Loucy (cell line): ENCODE data around the gene ARHGAP42.
"Not testable (repeated sequence)": the region's sequence is repeated elsewhere in the genome, so short reads cannot be mapped to it uniquely, and the experiment has no call there.

Experiments used
- H2AFZ ChIP-seq: fragments of 200-600 bp; sonication (generic); 2 replicates; pipeline ENCODE4 v1.6.0; 2016; ENCODE audit warnings: antibody characterized with exemption, mild to moderate bottlenecking, low read length, moderate library complexity
- H3F3A ChIP-seq: fragments of 200-600 bp; 2 replicates; pipeline ENCODE4 v1.6.0; 2016; ENCODE audit warnings: antibody characterized with exemption, low read depth, mild to moderate bottlenecking
- H3K27me3 ChIP-seq: fragments of 200-600 bp; sonication (generic); 2 replicates; pipeline ENCODE4 v1.6.1; 2014; ENCODE audit warnings: low read length, mild to moderate bottlenecking; ENCODE audit not compliant: insufficient read depth, poor library complexity, severe bottlenecking
- H3K36me3 ChIP-seq: fragments of 200-600 bp; sonication (generic); 2 replicates; pipeline ENCODE4 v1.6.1; 2016; ENCODE audit warnings: low read length; ENCODE audit not compliant: insufficient read depth
- H3K4me1 ChIP-seq: fragments of 200-600 bp; sonication (generic); 2 replicates; pipeline ENCODE4 v1.5.1; 2014; ENCODE audit warnings: low read length, mild to moderate bottlenecking; ENCODE audit not compliant: insufficient read depth, poor library complexity, severe bottlenecking
- H3K4me2 ChIP-seq: fragments of 200-600 bp; sonication (generic); 2 replicates; pipeline ENCODE4 v1.6.0; 2014; ENCODE audit warnings: antibody characterized with exemption, low read length, low read depth, mild to moderate bottlenecking; ENCODE audit not compliant: poor library complexity, severe bottlenecking
- H3K4me3 ChIP-seq: fragments of 200-600 bp; sonication (generic); 2 replicates; pipeline ENCODE4 v1.5.1; 2014; ENCODE audit warnings: low read length, mild to moderate bottlenecking, mixed read lengths; ENCODE audit not compliant: poor library complexity, severe bottlenecking
- H3K79me2 ChIP-seq: fragments of 200-600 bp; sonication (generic); 2 replicates; pipeline ENCODE4 v1.6.1; 2014; ENCODE audit warnings: low read length; ENCODE audit not compliant: insufficient read depth
- H3K9ac ChIP-seq: fragments of 200-600 bp; sonication (generic); 2 replicates; pipeline ENCODE4 v1.6.0; 2014; ENCODE audit warnings: mild to moderate bottlenecking, low read depth, low read length, moderate library complexity; ENCODE audit not compliant: poor library complexity, severe bottlenecking
- H3K9me2 ChIP-seq: fragments of 200-600 bp; sonication (generic); replicated peaks from 2 replicates; pipeline ENCODE4 v1.6.1; 2016; ENCODE audit warnings: low read depth, low read length, mixed read lengths
- H3K9me3 ChIP-seq: fragments of 200-600 bp; sonication (generic); 2 replicates; pipeline ENCODE4 v1.6.1; 2014; ENCODE audit warnings: mild to moderate bottlenecking, antibody characterized with exemption, low read length, low read depth; ENCODE audit not compliant: insufficient read depth
- H4K20me1 ChIP-seq: fragments of 200-600 bp; sonication (generic); 2 replicates; pipeline ENCODE4 v1.6.0; 2014; ENCODE audit warnings: antibody characterized with exemption, low read length, mild to moderate bottlenecking; ENCODE audit not compliant: insufficient read depth, poor library complexity, severe bottlenecking
- EZH2phosphoT487 ChIP-seq: fragments of 200-600 bp; IDR thresholded peaks from 2 replicates; pipeline ENCODE4 v1.6.1; 2018; ENCODE audit warnings: antibody characterized with exemption, mild to moderate bottlenecking, moderate library complexity, borderline replicate concordance
- TF ChIP-seq, protein P1 (sequence below): fragments of 200-600 bp; sonication (generic); conservative IDR thresholded peaks from 2 replicates; pipeline ENCODE4 v1.5.1; 2014; ENCODE audit warnings: mild to moderate bottlenecking, antibody characterized with exemption, low read length

ARHGAP42 gene

DNA sequence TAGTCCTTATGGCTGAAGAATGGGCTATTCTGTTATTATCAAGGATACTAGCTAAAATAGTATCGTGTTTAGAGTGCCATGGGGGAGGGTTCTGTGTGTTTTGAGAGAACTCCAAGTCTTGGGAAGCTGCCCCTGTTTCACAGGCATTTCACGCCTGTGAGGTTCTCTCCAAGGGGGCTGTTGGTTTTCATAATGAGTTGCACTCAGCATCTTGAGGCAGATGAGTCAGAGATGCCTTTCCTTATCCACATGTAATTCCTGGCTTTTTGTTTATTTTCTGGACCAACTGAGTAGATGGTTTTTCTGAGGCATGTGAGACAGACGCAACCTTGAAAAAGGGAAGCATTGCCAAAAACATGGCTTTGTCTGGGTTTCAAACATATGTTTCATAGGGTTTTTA lies 203.7 kb downstream of the ARHGAP42 start:
- H3K4me2 ChIP-seq: no peak overlapping the region
- H3K27me3 ChIP-seq: no peaks in the 10 kb centered on the region
- no peaks in the 10 kb centered on the region; the same call in 1 of the 2 replicates for H3K9me2 ChIP-seq
- no peak overlapping the region for H3K4me3 ChIP-seq
- H4K20me1 ChIP-seq: no peaks in the 10 kb centered on the region
- H3K79me2 ChIP-seq: no peaks in the 10 kb centered on the region
- H3K36me3 ChIP-seq: no peaks in the 10 kb centered on the region
- no peaks in the 10 kb centered on the region for H3K4me1 ChIP-seq
- H3K9ac ChIP-seq: no peak overlapping the region
- H3K9me3 ChIP-seq: no peaks in the 10 kb centered on the region
- no peak overlapping the region for H2AFZ ChIP-seq
- H3F3A ChIP-seq: no peaks in the 10 kb centered on the region
- no peak for TF ChIP-seq EZH2phosphoT487
- TF ChIP-seq, protein P1, sequence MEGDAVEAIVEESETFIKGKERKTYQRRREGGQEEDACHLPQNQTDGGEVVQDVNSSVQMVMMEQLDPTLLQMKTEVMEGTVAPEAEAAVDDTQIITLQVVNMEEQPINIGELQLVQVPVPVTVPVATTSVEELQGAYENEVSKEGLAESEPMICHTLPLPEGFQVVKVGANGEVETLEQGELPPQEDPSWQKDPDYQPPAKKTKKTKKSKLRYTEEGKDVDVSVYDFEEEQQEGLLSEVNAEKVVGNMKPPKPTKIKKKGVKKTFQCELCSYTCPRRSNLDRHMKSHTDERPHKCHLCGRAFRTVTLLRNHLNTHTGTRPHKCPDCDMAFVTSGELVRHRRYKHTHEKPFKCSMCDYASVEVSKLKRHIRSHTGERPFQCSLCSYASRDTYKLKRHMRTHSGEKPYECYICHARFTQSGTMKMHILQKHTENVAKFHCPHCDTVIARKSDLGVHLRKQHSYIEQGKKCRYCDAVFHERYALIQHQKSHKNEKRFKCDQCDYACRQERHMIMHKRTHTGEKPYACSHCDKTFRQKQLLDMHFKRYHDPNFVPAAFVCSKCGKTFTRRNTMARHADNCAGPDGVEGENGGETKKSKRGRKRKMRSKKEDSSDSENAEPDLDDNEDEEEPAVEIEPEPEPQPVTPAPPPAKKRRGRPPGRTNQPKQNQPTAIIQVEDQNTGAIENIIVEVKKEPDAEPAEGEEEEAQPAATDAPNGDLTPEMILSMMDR: no peak

DNA sequence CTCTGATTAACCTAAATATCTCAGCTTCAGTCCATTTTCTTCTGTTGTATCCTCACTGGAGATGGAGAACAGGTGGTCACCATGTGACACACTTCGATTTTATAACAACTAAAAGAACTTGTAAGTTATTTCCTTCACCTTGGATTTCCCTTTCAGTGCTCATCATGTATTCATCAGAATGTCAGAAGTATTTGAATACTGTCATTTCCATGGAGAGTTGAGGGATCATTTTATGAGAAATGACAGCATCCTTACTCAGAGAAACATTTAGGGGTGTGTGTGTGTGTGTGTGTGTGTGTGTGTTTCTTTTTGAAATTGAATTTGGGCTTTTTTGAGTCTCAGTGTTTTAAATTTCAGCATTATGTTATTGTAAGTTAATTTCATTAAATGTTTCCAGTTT lies 205.8 kb downstream of the ARHGAP42 start:
- Histone ChIP-seq H3K9me3 (no peaks in the 10 kb centered on the region), H3K4me2 (no peak overlapping the region), H3K27me3 (no peaks in the 10 kb centered on the region), H3K79me2 (no peaks in the 10 kb centered on the region), H3K36me3 (no peaks in the 10 kb centered on the region), H4K20me1 (no peaks in the 10 kb centered on the region), H3K9ac (no peak overlapping the region), H3K4me1 (no peaks in the 10 kb centered on the region), H3K9me2 (no peaks in the 10 kb centered on the region), H2AFZ (no peak overlapping the region), H3F3A (no peaks in the 10 kb centered on the region), H3K4me3 (no peak overlapping the region)
- TF ChIP-seq, protein P1: no peak
- no peak for TF ChIP-seq EZH2phosphoT487

DNA sequence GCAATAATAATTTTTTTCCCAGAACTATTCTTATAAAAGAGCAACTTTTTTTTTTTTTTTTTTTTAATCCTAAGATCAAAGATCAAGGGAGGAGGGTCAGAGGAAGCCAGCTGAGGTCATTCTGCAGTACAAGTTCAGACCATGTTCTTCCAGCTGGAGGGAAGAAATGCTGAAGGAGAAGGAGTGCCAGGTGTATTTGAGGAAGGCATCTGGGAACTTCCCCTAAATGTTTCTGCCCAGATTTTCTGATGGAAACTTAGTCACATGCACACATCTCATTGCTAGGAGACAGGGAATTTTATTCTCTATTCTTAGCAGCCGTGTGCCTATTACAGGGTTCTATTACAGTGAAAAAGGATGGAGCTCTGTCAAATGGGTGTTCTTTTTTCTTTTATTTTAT lies 208.4 kb downstream of the ARHGAP42 start:
- Histone ChIP-seq H3K36me3 (no peaks in the 10 kb centered on the region), H3K79me2 (no peaks in the 10 kb centered on the region), H4K20me1 (no peaks in the 10 kb centered on the region), H3K9ac (no peak overlapping the region), H3K4me2 (no peak overlapping the region), H3K9me2 (no peaks in the 10 kb centered on the region), H3K27me3 (no peaks in the 10 kb centered on the region), H3F3A (no peaks in the 10 kb centered on the region), H3K9me3 (no peaks in the 10 kb centered on the region), H3K4me3 (no peak overlapping the region), H3K4me1 (no peaks in the 10 kb centered on the region), H2AFZ (no peak overlapping the region)
- TF ChIP-seq, protein P1: no peak
- no peak for TF ChIP-seq EZH2phosphoT487

DNA sequence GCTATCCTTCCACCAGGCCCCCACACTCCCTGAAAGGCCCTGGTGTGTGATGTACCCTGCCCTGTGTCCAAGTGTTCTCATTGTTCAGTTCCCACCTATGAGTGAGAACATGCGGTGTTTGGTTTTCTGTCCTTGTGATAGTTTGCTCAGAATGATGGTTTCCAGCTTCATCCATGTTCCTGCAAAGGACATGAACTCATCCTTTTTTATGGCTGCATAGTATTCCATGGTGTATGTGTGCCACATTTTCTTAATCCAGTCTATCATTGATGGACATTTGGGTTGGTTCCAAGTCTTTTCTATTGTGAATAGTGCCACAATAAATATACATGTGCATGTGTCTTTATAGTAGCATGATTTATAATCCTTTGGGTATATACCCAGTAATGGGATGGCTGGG lies 208.9 kb downstream of the ARHGAP42 start:
- H3K4me1 ChIP-seq, H2AFZ ChIP-seq, H3K9ac ChIP-seq, H4K20me1 ChIP-seq, H3K4me3 ChIP-seq, H3K36me3 ChIP-seq, H3F3A ChIP-seq, H3K27me3 ChIP-seq, H3K79me2 ChIP-seq, H3K4me2 ChIP-seq, H3K9me3 ChIP-seq, H3K9me2 ChIP-seq: not testable (repeated sequence)

DNA sequence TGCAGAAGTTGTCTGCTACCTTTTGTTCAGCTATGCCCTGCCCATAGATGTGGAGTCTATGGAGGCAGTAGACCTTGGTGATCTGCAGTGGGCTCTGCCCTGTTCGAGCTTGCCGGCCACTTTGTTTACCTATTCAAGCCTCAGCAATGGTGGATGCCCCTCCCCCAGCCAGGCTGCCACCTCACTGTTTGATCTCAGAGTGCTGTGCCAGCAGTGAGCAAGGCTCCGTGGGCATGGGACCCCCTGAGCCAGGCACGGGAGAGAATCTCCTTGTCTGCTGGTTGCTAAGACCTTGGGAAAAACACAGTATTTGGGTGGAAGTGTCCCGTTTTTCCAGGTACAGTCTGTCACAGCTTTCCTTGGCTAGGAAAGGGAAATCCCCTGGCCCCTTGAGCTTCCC lies 214.4 kb downstream of the ARHGAP42 start:
- not testable (repeated sequence) for H3F3A ChIP-seq, H3K27me3 ChIP-seq, H4K20me1 ChIP-seq, H2AFZ ChIP-seq, H3K9me3 ChIP-seq, H3K9ac ChIP-seq, H3K9me2 ChIP-seq, H3K4me1 ChIP-seq, H3K4me3 ChIP-seq, H3K36me3 ChIP-seq, H3K4me2 ChIP-seq, H3K79me2 ChIP-seq
